Keratinocyte (primary cell): ENCODE measurements around the gene TMEM271. TPM values are rescaled to one million over a fixed set of nuclear protein-coding genes. Genes with fewer than 3 reads are reported as not detected.

Source experiments
- DNase-seq: peaks from one replicate; pipeline ENCODE4 v3.0.0-alpha.2; 2011; ENCODE audit warnings: low read depth, missing footprints, low spot score
- FAIRE-seq: peaks from 2 replicates; lab custom pipeline; 2011; peaks lifted over from hg19 to GRCh38; lab: Jason Lieb, UNC
- H2AFZ ChIP-seq: 2 replicates; pipeline ENCODE4 v1.6.0; 2012; ENCODE audit warnings: low read length, control low read depth, inconsistent platforms; ENCODE audit not compliant: control insufficient read depth
- H3K27ac ChIP-seq: 2 replicates; pipeline ENCODE4 v1.5.1; 2011; ENCODE audit warnings: low read length; ENCODE audit not compliant: control insufficient read depth, insufficient read depth
- H3K27me3 ChIP-seq: 3 replicates; pipeline ENCODE4 v1.6.0; 2011; ENCODE audit warnings: low read length; ENCODE audit not compliant: control insufficient read depth, insufficient read depth; ENCODE audit errors: extremely low read depth
- H3K36me3 ChIP-seq, 2 experiments: 2 replicates in 1 of 2; 3 replicates in 1 of 2; pipeline ENCODE4 v1.5.1; 2011; ENCODE audit warnings: low read length in 2 of 2, mild to moderate bottlenecking in 1 of 2; ENCODE audit not compliant: control insufficient read depth in 2 of 2, insufficient read depth in 2 of 2; ENCODE audit errors: extremely low read depth in 1 of 2
- H3K4me1 ChIP-seq: 3 replicates; pipeline ENCODE4 v1.5.1; 2011; ENCODE audit warnings: low read length; ENCODE audit not compliant: control insufficient read depth, insufficient read depth; ENCODE audit errors: extremely low read depth
- H3K4me2 ChIP-seq: 3 replicates; pipeline ENCODE4 v1.6.0; 2011; ENCODE audit warnings: low read depth, low read length; ENCODE audit not compliant: control insufficient read depth, insufficient read depth; ENCODE audit errors: extremely low read depth
- H3K4me3 ChIP-seq, 3 experiments: fragments of 200-600 bp in 1 of 3; sonication (generic) in 1 of 3; 2 replicates in 2 of 3; 3 replicates in 1 of 3; pipeline ENCODE4 v1.5.1; 2011 to 2016; ENCODE audit warnings: low read length in 3 of 3, mild to moderate bottlenecking in 3 of 3, control low read depth in 2 of 3, inconsistent platforms in 1 of 3, low read depth in 1 of 3, mixed read lengths in 1 of 3, mixed run types in 1 of 3, moderate library complexity in 1 of 3; ENCODE audit not compliant: control insufficient read depth in 2 of 3, insufficient read depth in 2 of 3; ENCODE audit errors: extremely low read depth in 1 of 3
- H3K79me2 ChIP-seq: 2 replicates; pipeline ENCODE4 v1.6.0; 2012; ENCODE audit warnings: low read length; ENCODE audit not compliant: control insufficient read depth, insufficient read depth
- H3K9ac ChIP-seq: 3 replicates; pipeline ENCODE4 v1.6.0; 2011; ENCODE audit warnings: low read length; ENCODE audit not compliant: control insufficient read depth, insufficient read depth; ENCODE audit errors: extremely low read depth
- H3K9me1 ChIP-seq: 3 replicates; pipeline ENCODE4 v1.6.0; 2011; ENCODE audit warnings: low read length; ENCODE audit not compliant: control insufficient read depth, insufficient read depth; ENCODE audit errors: extremely low read depth
- H3K9me3 ChIP-seq: 2 replicates; pipeline ENCODE4 v1.5.1; 2012; ENCODE audit warnings: low read depth, low read length; ENCODE audit not compliant: control insufficient read depth
- H4K20me1 ChIP-seq: 3 replicates; pipeline ENCODE4 v1.6.0; 2011; ENCODE audit warnings: low read length; ENCODE audit not compliant: control insufficient read depth, insufficient read depth; ENCODE audit errors: extremely low read depth
- EZH2 ChIP-seq: IDR thresholded peaks from one replicate; pipeline ENCODE4 v1.6.1; 2012; ENCODE audit warnings: inconsistent platforms, mild to moderate bottlenecking, low read length, moderate library complexity
- dilution Hi-C: fragments of 300-500 bp; cut with MboI; formaldehyde crosslinking; loops from one replicate; pipeline ENCODE4 v1.7.0; 2020; ENCODE audit warnings: low sequenced_read_pairs; ENCODE audit not compliant: extremely low pct_ligation_motif_present
- polyA minus RNA-seq, 3 experiments: library from RNA; depleted of rRNA, polyadenylated mRNA; stranded (reverse); fragments of >200 nt; gene quantifications; 1 replicate in 1 of 3; 2 replicates in 1 of 3; 3 replicates in 1 of 3; pipeline ENCODE4 v1.2.3, GENCODE V29; 2011
- polyA plus RNA-seq, 5 experiments: library from polyadenylated mRNA; depleted of rRNA in 3 of 5; stranded (reverse) in 3 of 5; stranded (forward) in 1 of 5; unstranded in 1 of 5; fragments of >200 nt; gene quantifications; 1 replicate in 1 of 5; 2 replicates in 3 of 5; 3 replicates in 1 of 5; pipeline versions ENCODE4 v1.2.1 to v1.2.3, GENCODE V29; 2011 to 2012; ENCODE audit warnings: missing spikeins in 2 of 5, low read depth in 1 of 5, low replicate concordance in 1 of 5
- TF ChIP-seq, protein P1 (sequence below), 3 experiments: IDR thresholded peaks in 1 of 3; conservative IDR thresholded peaks in 1 of 3; optimal IDR thresholded peaks in 1 of 3; 2 replicates in 2 of 3; 3 replicates in 1 of 3; pipeline versions ENCODE3 to v1.5.1; 2011; ENCODE audit warnings: low read length in 3 of 3, mild to moderate bottlenecking in 3 of 3, moderate library complexity in 2 of 3, control low read depth in 1 of 3, inconsistent platforms in 1 of 3; ENCODE audit not compliant: insufficient read depth in 2 of 3; ENCODE audit errors: extremely low read depth in 1 of 3

The TMEM271 gene
- not detected in 3 replicates for polyA plus RNA-seq
- not detected for polyA plus RNA-seq (2011; ENCODE audit: low read depth)
- not detected in 2 replicates for polyA plus RNA-seq (2011; cell fraction: cytosol; rRNA removed)
- not detected in 2 replicates for polyA plus RNA-seq (2011; cell fraction: nucleus; rRNA removed)
- not detected in 2 replicates for polyA plus RNA-seq (2012; ENCODE audit: low replicate concordance)
- not detected in 3 replicates for polyA minus RNA-seq
- polyA minus RNA-seq (2011; cell fraction: cytosol; rRNA and poly(A)+ RNA removed), result not detected
- polyA minus RNA-seq (2011; cell fraction: nucleus; rRNA and poly(A)+ RNA removed), result not detected in 2 replicates

- H3K4me1 ChIP-seq, result peaks cover 10% of the 10 kb centered on the region
- peaks cover 76% of the 10 kb centered on the region for H3K27me3 ChIP-seq
- H3K27ac ChIP-seq, result no peak within 1 kb of the TSS
- no peak within 1 kb of the TSS for H2AFZ ChIP-seq
- FAIRE-seq (no peak), DNase-seq (no peak)
- H3K36me3 ChIP-seq, result no peaks in the 10 kb centered on the region
- no peak within 1 kb of the TSS for H3K9ac ChIP-seq
- H3K9me1 ChIP-seq, result no peaks in the 10 kb centered on the region
- peaks cover 7% of the 10 kb centered on the region for H4K20me1 ChIP-seq
- no peaks in the 10 kb centered on the region for H3K79me2 ChIP-seq
- dilution Hi-C loops, result no loop called here
- H3K4me3 ChIP-seq, result peak within 1 kb of the TSS in 1 of 3 experiments; percentile 43
- H3K9me3 ChIP-seq, result no peaks in the 10 kb centered on the region
- peak within 1 kb of the TSS; percentile 64 for H3K4me2 ChIP-seq
- peak; percentile 30 for TF ChIP-seq EZH2
- TF ChIP-seq, protein P1, sequence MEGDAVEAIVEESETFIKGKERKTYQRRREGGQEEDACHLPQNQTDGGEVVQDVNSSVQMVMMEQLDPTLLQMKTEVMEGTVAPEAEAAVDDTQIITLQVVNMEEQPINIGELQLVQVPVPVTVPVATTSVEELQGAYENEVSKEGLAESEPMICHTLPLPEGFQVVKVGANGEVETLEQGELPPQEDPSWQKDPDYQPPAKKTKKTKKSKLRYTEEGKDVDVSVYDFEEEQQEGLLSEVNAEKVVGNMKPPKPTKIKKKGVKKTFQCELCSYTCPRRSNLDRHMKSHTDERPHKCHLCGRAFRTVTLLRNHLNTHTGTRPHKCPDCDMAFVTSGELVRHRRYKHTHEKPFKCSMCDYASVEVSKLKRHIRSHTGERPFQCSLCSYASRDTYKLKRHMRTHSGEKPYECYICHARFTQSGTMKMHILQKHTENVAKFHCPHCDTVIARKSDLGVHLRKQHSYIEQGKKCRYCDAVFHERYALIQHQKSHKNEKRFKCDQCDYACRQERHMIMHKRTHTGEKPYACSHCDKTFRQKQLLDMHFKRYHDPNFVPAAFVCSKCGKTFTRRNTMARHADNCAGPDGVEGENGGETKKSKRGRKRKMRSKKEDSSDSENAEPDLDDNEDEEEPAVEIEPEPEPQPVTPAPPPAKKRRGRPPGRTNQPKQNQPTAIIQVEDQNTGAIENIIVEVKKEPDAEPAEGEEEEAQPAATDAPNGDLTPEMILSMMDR (optimal IDR thresholded peaks at IDR 0.05 in 1 of 3, IDR thresholded peaks at IDR 0.05 in 1 of 3, conservative IDR thresholded peaks at IDR 0.05 in 1 of 3; ENCODE audit: extremely low read depth in 1 of 3, insufficient read depth in 2 of 3, low read length in 3 of 3), result no peak
Measured at GRCh38 chr4:576245-576821, at the start of gene TMEM271. Gene TMEM271, minus strand, starts transcription at chr4:576295. Its CDS starts 233 bp downstream, at chr4:576062.

DNA sequence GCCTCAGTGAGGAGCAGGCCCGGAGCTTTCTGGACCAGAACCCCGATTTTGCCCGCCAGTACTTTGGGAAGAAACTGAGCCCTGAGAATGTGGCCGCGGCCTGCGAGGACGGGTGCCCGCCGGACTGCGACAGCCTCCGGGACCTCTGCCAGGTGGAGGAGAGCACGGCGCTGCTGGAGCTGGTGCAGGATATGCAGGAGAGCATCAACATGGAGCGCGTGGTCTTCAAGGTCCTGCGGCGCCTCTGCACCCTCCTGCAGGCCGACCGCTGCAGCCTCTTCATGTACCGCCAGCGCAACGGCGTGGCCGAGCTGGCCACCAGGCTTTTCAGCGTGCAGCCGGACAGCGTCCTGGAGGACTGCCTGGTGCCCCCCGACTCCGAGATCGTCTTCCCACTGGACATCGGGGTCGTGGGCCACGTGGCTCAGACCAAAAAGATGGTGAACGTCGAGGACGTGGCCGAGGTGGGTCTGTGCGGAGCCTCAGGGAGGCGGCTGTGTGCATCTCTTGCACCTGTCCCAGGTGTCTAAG is 49.6 kb upstream of the TMEM271 start:
- Histone ChIP-seq H2AFZ (no peak overlapping the region), H4K20me1 (no peaks in the 10 kb centered on the region), H3K36me3 (no peaks in the 10 kb centered on the region), H3K9me3 (peaks cover 3% of the 10 kb centered on the region), H3K79me2 (no peaks in the 10 kb centered on the region), H3K9me1 (no peaks in the 10 kb centered on the region), H3K27ac (no peak overlapping the region), H3K9ac (no peak overlapping the region), H3K4me2 (no peak overlapping the region), H3K4me3 (no peak overlapping the region), H3K27me3 (no peaks in the 10 kb centered on the region), H3K4me1 (no peaks in the 10 kb centered on the region)
- dilution Hi-C loops, result no loop called here
- DNase-seq, result no peak
- TF ChIP-seq EZH2, result no peak
- TF ChIP-seq, protein P1 (optimal IDR thresholded peaks at IDR 0.05 in 1 of 3, IDR thresholded peaks at IDR 0.05 in 1 of 3, conservative IDR thresholded peaks at IDR 0.05 in 1 of 3; ENCODE audit: extremely low read depth in 1 of 3, insufficient read depth in 2 of 3, low read length in 3 of 3), result no peak
- FAIRE-seq, result no peak
